Measurements from ENCODE around the gene RETREG1.
"Not testable (repeated sequence)": the region's sequence is repeated elsewhere in the genome, so short reads cannot be mapped to it uniquely, and the experiment has no call there.

Gene RETREG1

DNA sequence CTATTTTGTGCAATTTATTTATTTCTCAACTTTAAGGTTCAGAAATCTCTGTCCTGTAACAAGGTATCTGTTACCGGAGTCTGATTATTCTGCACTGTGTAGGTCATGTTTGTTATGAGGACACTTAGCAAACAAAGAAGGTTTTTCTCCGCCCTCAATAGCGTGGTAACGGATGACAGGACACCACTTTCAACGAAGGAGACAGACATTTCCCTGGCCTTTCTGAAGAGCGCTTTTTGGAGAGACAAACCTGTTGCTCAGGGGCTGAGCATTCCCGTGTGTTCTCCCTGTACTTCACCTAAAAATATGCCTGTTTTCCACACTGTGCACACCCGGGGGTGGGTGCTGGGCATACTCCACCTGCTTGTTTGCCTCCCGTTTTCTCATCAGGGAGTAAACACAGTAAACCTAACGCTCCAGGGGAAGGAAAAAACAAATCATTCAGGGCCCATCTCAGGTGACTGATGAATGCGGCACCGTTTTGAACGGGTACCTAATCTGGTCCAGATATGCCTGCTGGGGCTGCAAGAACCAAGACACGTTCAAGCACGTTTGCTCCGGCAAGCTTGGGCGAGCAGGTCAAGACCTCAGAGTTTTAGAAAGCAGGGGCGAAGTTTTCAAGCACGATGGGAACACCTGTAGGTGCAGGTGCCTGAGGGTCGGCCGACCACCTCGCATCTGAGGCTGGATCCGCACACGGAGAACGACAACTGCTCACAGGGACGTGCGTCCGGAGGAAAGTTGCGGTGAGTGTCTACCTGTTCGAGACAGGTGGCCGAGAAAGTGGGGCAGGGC lies 859 bp downstream of the RETREG1 start:
- DNase-seq, result no peak

GRCh38 chr5:16612007-16612406 lies 4.8 kb downstream of the RETREG1 start:
- no peak for DNase-seq

DNA sequence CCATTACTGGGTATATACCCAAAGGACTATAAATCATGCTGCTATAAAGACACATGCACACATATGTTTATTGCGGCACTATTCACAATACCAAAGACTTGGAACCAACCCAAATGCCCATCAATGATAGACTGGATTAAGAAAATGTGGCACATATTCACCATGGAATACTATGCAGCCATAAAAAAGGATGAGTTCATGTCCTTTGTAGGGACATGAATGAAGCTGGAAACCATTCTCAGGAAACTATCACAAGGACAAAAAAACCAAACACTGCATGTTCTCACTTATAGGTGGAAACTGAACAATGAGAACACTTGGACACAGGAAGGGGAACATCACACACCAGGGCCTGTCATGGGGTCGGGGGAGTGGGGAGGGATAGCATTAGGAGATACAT lies 5.9 kb downstream of the RETREG1 start:
- not testable (repeated sequence) for DNase-seq

DNA sequence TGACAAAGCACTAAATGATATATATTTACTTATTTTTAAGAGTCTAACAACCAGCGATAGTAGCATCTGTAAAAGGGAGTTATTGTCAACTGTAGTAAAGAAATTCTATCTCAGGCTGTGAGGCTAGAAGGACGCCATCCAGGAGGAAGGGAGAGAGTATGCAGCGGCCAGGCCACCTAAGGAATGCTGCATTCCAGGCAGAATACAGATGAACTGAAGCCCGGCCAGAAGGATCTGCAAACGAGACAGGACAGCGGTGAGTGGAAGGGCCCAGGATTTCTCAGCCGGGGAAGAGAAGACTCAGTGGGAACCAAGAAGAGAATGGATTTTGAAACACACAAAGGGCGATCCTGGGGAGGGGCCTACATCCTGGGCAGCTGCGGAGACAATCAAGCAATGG lies 7.4 kb downstream of the RETREG1 start:
- no peak for DNase-seq

GRCh38 chr5:16606628-16607027 lies 10.2 kb downstream of the RETREG1 start:
- DNase-seq, result no peak

DNA sequence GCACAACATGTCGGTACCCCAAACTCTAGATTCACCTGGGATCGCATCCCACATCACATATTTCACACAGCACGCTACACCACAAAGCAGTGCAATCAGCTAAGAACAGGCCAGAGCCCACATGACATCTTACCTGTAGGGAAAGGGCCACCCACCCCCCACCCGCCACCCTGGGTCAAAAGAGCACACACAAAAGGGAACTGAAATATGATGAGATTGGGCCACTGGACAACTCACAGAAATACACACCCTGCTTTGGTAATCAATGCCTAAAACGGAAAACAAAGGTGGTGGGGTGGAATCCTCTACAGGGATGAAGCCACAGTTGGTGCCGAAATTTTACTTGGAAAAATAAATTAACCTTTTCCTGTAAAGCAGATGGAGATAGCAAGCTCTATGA lies 13.1 kb downstream of the RETREG1 start:
- DNase-seq, result no peak

DNA sequence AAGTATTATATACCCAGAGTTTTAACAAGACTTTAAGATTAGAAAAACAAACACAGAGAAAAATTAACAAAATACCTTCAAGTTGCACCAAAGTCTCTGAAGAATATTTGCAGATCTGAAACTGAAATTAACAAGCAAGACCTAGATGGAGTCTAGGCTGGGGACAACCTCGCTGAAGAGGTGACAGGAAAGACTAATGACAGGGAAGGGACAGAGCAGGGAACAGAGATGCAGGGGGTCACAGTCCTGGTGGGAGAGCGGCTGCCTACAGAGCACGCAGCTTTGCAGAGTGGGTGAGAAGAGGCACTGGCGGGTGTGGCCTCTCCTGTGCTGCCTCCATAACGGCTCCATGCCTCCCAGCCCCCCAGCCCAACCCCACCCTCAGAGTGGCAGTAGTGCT lies 13.5 kb downstream of the RETREG1 start:
- DNase-seq, result no peak

- DNase-seq, result no peak
Measured at GRCh38 chr5:16602182-16602581, 14.6 kb downstream of the RETREG1 start.

- DNase-seq, result no peak
Measured at GRCh38 chr5:16600946-16601345, 15.9 kb downstream of the RETREG1 start.

GRCh38 chr5:16600397-16600796 lies 16.4 kb downstream of the RETREG1 start:
- no peak for DNase-seq

DNA sequence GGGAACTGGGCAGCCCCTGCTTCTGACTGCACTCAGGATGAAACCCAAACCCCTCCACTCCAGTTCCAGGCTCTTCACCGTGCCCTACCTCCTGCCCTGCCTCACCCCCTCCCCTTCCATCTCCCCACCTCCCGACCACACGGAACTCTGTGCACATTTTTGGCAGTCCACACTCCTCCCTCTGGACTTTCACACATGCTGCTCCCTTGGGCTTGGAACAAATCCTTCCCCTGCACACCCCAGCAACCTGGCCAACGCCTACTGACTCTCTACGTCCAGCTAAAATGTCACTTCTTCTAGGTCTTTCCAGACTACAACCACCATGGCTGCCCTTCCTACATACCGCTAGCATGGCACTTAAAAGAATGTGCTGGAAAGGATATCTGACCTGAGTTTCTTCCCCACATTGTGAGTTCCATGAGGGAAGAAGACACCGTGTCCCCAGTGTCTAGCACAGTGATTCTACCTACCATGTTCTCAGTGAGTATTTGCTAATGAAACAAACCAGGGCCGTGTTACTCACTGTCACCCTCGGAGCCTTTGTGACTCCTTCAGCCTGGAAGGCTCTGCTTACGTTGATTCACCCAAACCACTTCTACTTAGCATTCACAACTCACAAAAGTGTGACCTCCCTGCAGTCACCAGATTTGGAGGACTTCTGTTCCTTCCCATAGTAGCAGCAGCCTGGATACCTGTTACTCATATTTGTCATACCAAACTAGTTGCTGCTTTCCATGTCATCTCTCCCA lies 18.7 kb downstream of the RETREG1 start:
- no peak for DNase-seq

- no peak for DNase-seq
Measured at GRCh38 chr5:16596581-16596940, 20.2 kb downstream of the RETREG1 start.

- DNase-seq, result no peak
Measured at GRCh38 chr5:16595881-16596580, 20.8 kb downstream of the RETREG1 start.

DNA sequence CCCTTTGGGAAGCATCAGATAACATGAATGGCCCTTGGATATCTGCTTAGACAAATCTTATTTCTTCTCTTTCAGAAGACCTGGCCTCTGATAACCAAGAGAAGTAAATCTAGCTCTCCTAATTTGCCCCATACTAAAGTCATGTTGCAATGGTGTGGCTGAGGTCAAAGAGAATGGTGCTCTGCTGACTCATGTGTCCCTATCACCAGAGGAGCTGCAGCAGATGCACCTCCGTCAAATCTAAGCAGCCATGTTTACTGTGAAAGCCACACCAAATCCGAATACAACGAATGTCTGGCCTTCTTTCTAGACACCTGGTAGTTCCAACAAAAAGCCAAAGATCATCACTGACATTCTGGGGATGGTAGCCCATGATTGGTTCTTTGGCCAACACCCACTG lies 23.2 kb downstream of the RETREG1 start:
- no peak for DNase-seq

DNA sequence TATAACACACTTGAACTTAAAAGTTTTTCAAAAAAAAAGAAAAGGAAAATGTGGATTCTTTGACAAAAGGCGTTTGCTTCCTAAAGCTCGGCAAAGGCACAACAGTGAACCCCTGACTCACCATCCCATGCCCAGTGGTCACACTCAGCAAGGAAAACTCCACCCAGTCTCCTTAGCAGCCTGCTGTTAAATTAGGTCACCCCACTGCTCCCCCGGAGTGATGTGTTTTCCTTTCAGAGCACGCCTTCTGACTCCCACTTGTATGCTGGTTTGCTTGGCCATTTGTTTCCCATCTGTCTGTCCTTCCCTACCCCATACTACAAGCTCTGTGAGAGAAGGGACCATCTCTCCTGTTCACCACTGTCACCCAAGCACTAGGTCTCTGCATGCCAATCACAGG lies 23.8 kb downstream of the RETREG1 start:
- no peak for DNase-seq

GRCh38 chr5:16592255-16592654 lies 24.5 kb downstream of the RETREG1 start:
- DNase-seq, result no peak

DNA sequence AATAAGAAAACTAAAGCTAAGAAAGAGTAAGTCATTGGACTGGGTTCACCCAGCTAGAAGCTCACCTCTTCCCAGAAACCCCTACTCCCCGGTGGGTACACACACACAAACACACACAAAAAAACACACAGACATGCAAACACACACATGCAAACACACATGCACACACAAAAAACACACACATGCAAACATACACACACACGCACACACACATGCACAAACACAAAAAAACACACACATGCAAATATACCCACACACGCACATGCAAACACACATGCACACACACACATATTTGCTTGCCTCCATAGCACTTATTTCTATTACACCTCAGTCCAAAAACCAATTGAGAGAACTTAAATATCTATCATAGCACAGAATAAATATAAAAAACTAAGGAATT lies 26.1 kb downstream of the RETREG1 start:
- no peak for DNase-seq

DNA sequence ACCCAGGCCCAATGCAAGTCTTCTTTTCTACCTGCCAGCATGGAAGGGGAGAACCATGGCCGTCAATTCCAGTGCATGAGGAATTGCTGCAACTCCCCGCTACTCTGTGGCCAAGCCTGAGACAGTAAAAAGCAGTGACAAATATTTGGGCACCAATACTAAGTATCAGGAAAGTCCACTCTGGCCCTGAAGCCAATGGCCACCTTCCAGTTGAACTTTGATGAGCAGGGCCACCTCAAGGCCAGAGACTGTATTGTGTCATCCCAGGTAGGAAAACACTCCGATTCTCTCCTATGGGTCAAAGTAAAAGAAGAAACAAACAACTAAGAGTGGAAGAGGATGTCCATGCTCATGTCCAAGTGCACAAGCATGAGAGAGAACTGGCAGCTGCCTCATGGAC lies 27.1 kb downstream of the RETREG1 start:
- DNase-seq, result no peak

GRCh38 chr5:16588434-16589214 lies 28.2 kb downstream of the RETREG1 start:
- DNase-seq, result no peak

- DNase-seq, result no peak
Measured at GRCh38 chr5:16586556-16586955, 30.2 kb downstream of the RETREG1 start.

- no peak for DNase-seq
Measured at GRCh38 chr5:16585041-16585667, 31.6 kb downstream of the RETREG1 start.

DNA sequence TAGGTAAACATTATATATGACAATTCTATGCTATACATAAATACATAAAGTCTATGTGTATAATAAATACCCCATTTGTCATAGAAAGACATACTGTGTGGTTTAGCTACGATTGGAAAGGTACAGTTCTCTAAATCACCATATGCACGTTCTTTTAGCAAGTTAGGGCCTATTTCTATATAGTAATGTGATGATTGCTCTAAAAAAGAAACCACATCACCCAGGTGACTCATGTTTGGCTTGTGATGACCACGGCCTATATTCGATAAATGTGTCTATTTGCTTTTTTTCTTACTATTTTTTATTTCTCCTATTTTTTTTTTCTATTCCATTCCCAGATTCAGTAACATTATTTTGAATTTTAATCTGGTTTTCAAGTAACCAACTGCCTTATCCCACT lies 34.7 kb downstream of the RETREG1 start:
- no peak for DNase-seq

- DNase-seq, result no peak
Measured at GRCh38 chr5:16580382-16580781, 36.4 kb downstream of the RETREG1 start.

Data from NCI-H1694 (cell line).